Panc1 (cell line): ENCODE measurements around the gene SLC6A7. TPM values are rescaled to one million over a fixed set of nuclear protein-coding genes. Genes with fewer than 3 reads are reported as not detected.

Experiments used
- ATAC-seq: fragments of 200-7000 bp; cut with Tn5 transposase; 2 replicates; pipeline ENCODE4 v1.9.1; 2020; ENCODE audit warnings: mild to moderate bottlenecking, moderate library complexity
- BruUV-seq: library from RNA; stranded (reverse); fragments of 400-500 nt; replicated peaks from 2 replicates; lab custom pipeline; 2021; lab: Mats Ljungman, UMichigan
- CTCF ChIA-PET: fragments of 300-600 bp; sonication (Branson Sonifier 250); formaldehyde crosslinking; loops from one replicate; lab custom pipeline; 2022; ENCODE audit warnings: antibody characterized with exemption; lab: Charles Lee
- POLR2A ChIA-PET: fragments of 300-600 bp; sonication (Branson Sonifier 250); formaldehyde crosslinking; loops from one replicate; lab custom pipeline; 2022; ENCODE audit warnings: antibody characterized with exemption; lab: Charles Lee
- DNase-seq: peaks from one replicate; pipeline ENCODE4 v3.0.0-alpha.2; 2010; ENCODE audit warnings: low read depth, low spot score
- H3K27ac ChIP-seq: 2 replicates; pipeline ENCODE4 v1.5.1; 2011; ENCODE audit warnings: mild to moderate bottlenecking, low read length, inconsistent platforms
- H3K27me3 ChIP-seq: fragments of 200-500 bp; sonication (Bioruptor generic); 2 replicates; pipeline ENCODE4 v1.6.0; 2014; ENCODE audit warnings: low read length, inconsistent platforms; ENCODE audit not compliant: control insufficient read depth, insufficient read depth
- H3K36me3 ChIP-seq: fragments of 200-500 bp; sonication (Bioruptor generic); 2 replicates; pipeline ENCODE4 v1.5.1; 2014; ENCODE audit warnings: inconsistent platforms, mild to moderate bottlenecking, low read length, moderate library complexity; ENCODE audit not compliant: control insufficient read depth, insufficient read depth
- H3K4me1 ChIP-seq: 2 replicates; pipeline ENCODE4 v1.5.1; 2011; ENCODE audit warnings: inconsistent platforms, mild to moderate bottlenecking, low read length, moderate library complexity; ENCODE audit not compliant: control insufficient read depth, insufficient read depth
- H3K4me3 ChIP-seq, 2 experiments: 2 replicates each; pipeline ENCODE4 v1.5.1; 2011 to 2012; ENCODE audit warnings: low read depth in 2 of 2, low read length in 2 of 2, mild to moderate bottlenecking in 2 of 2, inconsistent platforms in 1 of 2, moderate library complexity in 1 of 2
- H3K9me3 ChIP-seq: fragments of 200-500 bp; sonication (Bioruptor generic); 2 replicates; pipeline ENCODE4 v1.5.1; 2014; ENCODE audit warnings: low read depth, mild to moderate bottlenecking, inconsistent platforms, low read length, moderate library complexity; ENCODE audit not compliant: control insufficient read depth, insufficient read depth
- CTCF ChIP-seq: fragments of 450-650 bp; IDR thresholded peaks from 2 replicates; pipeline ENCODE4 v1.5.1; 2017; ENCODE audit warnings: mild to moderate bottlenecking
- POLR2AphosphoS5 ChIP-seq: IDR thresholded peaks from 2 replicates; pipeline ENCODE4 v1.6.1; 2012; ENCODE audit warnings: mild to moderate bottlenecking, low read depth, low read length, moderate library complexity
- REST ChIP-seq, 2 experiments: IDR thresholded peaks; 2 replicates each; pipeline ENCODE4 v1.6.1; 2011 to 2012; ENCODE audit warnings: low read depth in 2 of 2, control low read depth in 1 of 2, low read length in 1 of 2, mild to moderate bottlenecking in 1 of 2, moderate library complexity in 1 of 2; ENCODE audit not compliant: insufficient read depth in 1 of 2
- SIN3A ChIP-seq: IDR thresholded peaks from 2 replicates; pipeline ENCODE4 v1.6.1; 2012; ENCODE audit warnings: low read depth, mild to moderate bottlenecking, low read length, moderate library complexity, borderline replicate concordance; ENCODE audit not compliant: insufficient read depth
- TCF7L2 ChIP-seq: IDR thresholded peaks from 2 replicates; pipeline ENCODE4 v1.6.1; 2011; ENCODE audit warnings: mild to moderate bottlenecking, low read depth, low read length, inconsistent platforms
- in situ Hi-C: cut with HindIII; loops from 2 replicates; pipeline ENCODE4 v1.10.0; 2016; ENCODE audit warnings: low sequenced_read_pairs, low pct_unique_long_range_greater_than_20kb
- intact Hi-C: fragments of 100-400 bp; cut with micrococcal nuclease; formaldehyde crosslinking; loops from one replicate; pipeline ENCODE4 v1.10.0; 2022; ENCODE audit not compliant: unreplicated experiment
- total RNA-seq: library from RNA; stranded (reverse); gene quantifications from one replicate; pipeline ENCODE4 v1.2.1, GENCODE V29; 2021; ENCODE audit not compliant: unreplicated experiment

The SLC6A7 gene
- total RNA-seq, 1 experiment from 2014 or later, result not detected

- DNase-seq, result no peak
- ChIA-PET POLR2A (no interaction called here), CTCF (no interaction called here)
- Histone ChIP-seq H3K27ac (no peak overlapping the region), H3K27me3 (peaks cover 9% of the 10 kb centered on the region), H3K4me3 (no peak overlapping the region), H3K4me1 (no peaks in the 10 kb centered on the region), H3K36me3 (no peaks in the 10 kb centered on the region), H3K9me3 (no peaks in the 10 kb centered on the region)
- no TSS peak for BruUV-seq
- intact Hi-C loops (no loop called here), in situ Hi-C loops (no loop called here)
- TF ChIP-seq POLR2AphosphoS5, result no peak
- TF ChIP-seq SIN3A, result no peak
- TF ChIP-seq CTCF, result no peak
- TF ChIP-seq TCF7L2, result no peak
- TF ChIP-seq REST (IDR thresholded peaks at IDR 0.05; ENCODE audit: insufficient read depth in 1 of 2, low read depth in 2 of 2, low read length in 1 of 2), result no peak
- ATAC-seq, result no peak
These were observed 536 bp upstream of the SLC6A7 start for GRCh38 chr5:150189326-150189725.

- Histone ChIP-seq H3K4me3 (no peak overlapping the region), H3K27me3 (peaks cover 9% of the 10 kb centered on the region), H3K36me3 (no peaks in the 10 kb centered on the region), H3K4me1 (no peaks in the 10 kb centered on the region), H3K9me3 (no peaks in the 10 kb centered on the region), H3K27ac (no peak overlapping the region)
- intact Hi-C loops, result no loop called here
- POLR2A ChIA-PET, result no interaction called here
- BruUV-seq, result no TSS peak
- ATAC-seq (no peak), DNase-seq (no peak)
- in situ Hi-C loops, result no loop called here
- CTCF ChIA-PET, result interaction anchor here (0.7 kb wide), 1 partner anchor 74 kb away, joined by 4 read pairs; no protein-coding TSS in a partner anchor
- no peak for TF ChIP-seq REST (IDR thresholded peaks at IDR 0.05; ENCODE audit: insufficient read depth in 1 of 2, low read depth in 2 of 2, low read length in 1 of 2)
- no peak for TF ChIP-seq CTCF
- no peak for TF ChIP-seq SIN3A
- TF ChIP-seq TCF7L2, result no peak
- TF ChIP-seq POLR2AphosphoS5, result no peak
These were observed 679 bp downstream of the SLC6A7 start for GRCh38 chr5:150190503-150190979.
